Lung (tissue), 12 donors: ENCODE data around the gene PTPRJ. TPM values are rescaled to one million over a fixed set of nuclear protein-coding genes. Genes with fewer than 3 reads are reported as not detected.

ENCODE experiments used
- ATAC-seq: fragments of 200-7000 bp; cut with Tn5 transposase; one replicate; pipeline ENCODE4 v1.9.1; 2020; ENCODE audit warnings: moderate number of reproducible peaks; ENCODE audit not compliant: insufficient read depth, low FRiP score
- DNase-seq, 3 donors: peaks; one replicate each; pipeline ENCODE4 v3.0.0-alpha.2; 2013 to 2017
- H3K27ac ChIP-seq, 2 donors: one replicate each; pipeline ENCODE4 v1.5.1; 2013; ENCODE audit warnings: mild to moderate bottlenecking in 2 of 2, moderate library complexity in 2 of 2, control low read depth in 1 of 2, inconsistent platforms in 1 of 2, low read depth in 1 of 2, low read length in 1 of 2
- H3K27me3 ChIP-seq, 3 donors: one replicate each; pipeline ENCODE4 v1.5.1; 2013; ENCODE audit warnings: low read length in 2 of 3; ENCODE audit not compliant: control insufficient read depth in 3 of 3, insufficient read depth in 3 of 3
- H3K36me3 ChIP-seq, 4 donors: one replicate each; pipeline ENCODE4 v1.5.1; 2013; ENCODE audit warnings: low read length in 4 of 4, mild to moderate bottlenecking in 1 of 4, moderate library complexity in 1 of 4; ENCODE audit not compliant: control insufficient read depth in 4 of 4, insufficient read depth in 4 of 4
- H3K4me1 ChIP-seq, 5 donors: one replicate each; pipeline ENCODE4 v1.5.1; 2013; ENCODE audit warnings: low read length in 5 of 5, mild to moderate bottlenecking in 2 of 5, moderate library complexity in 1 of 5; ENCODE audit not compliant: control insufficient read depth in 5 of 5, insufficient read depth in 5 of 5
- H3K4me3 ChIP-seq: one replicate; pipeline ENCODE4 v1.5.1; 2013; ENCODE audit warnings: mild to moderate bottlenecking, control low read depth, moderate library complexity
- H3K9ac ChIP-seq, 2 donors: one replicate each; pipeline ENCODE4 v1.5.1; 2013; ENCODE audit warnings: low read length in 2 of 2, control low read depth in 1 of 2; ENCODE audit not compliant: insufficient read depth in 1 of 2
- H3K9me3 ChIP-seq, 4 donors: one replicate each; pipeline ENCODE4 v1.5.1; 2013; ENCODE audit warnings: low read length in 3 of 4, mild to moderate bottlenecking in 1 of 4, moderate library complexity in 1 of 4; ENCODE audit not compliant: control insufficient read depth in 4 of 4, insufficient read depth in 3 of 4
- CTCF ChIP-seq: IDR thresholded peaks from 2 replicates; pipeline ENCODE4 v1.5.1; 2012; ENCODE audit warnings: mild to moderate bottlenecking; ENCODE audit errors: control extremely low read depth, extremely low read depth
- WGBS, 2 donors: extraction: QIAGEN DNeasy Blood & Tissue Kit; methylation state at CpG; one replicate each; pipeline ENCODE4 v1.1.7; 2013; 5-methylcytosine and 5-hydroxymethylcytosine counted together
- polyA plus RNA-seq, 2 donors: library from polyadenylated mRNA; stranded (reverse); fragments of 200-250 nt; gene quantifications; one replicate each; pipeline ENCODE4 v1.2.1, GENCODE V29; 2013
- total RNA-seq, 2 donors: library from RNA; depleted of rRNA in 1 of 2; stranded (reverse); fragments of >200 nt in 1 of 2; gene quantifications; one replicate each; pipeline ENCODE4 v1.2.1, GENCODE V29; 2014 to 2021
- donor health status: control.
- donor health status: control.
- donor health status: Bipolar disorder and iron deficiency.
- donor health status: healthy.
- donor health status: DM: yes; HTN: yes; CAD: no.

Gene PTPRJ
- total and polyA plus RNA-seq, 4 donors, result 3.9 to 51.4 (median 32.0) TPM

GRCh38 chr11:48082771-48083170, 102.4 kb downstream of the PTPRJ start:
- ATAC-seq (no peak), DNase-seq (no peak)
- Histone ChIP-seq H3K36me3 (no peaks in the 10 kb centered on the region), H3K9ac (no peak overlapping the region), H3K4me1 (peaks cover 0 to 8% (median 4%) of the 10 kb centered on the region in 5 donors), H3K4me3 (no peak overlapping the region), H3K9me3 (no peaks in the 10 kb centered on the region), H3K27me3 (no peaks in the 10 kb centered on the region), H3K27ac (no peak overlapping the region)
- WGBS, 2 donors, result 95 to 100% methylated on average over 2 of the region's 2 CpGs
- no peak for TF ChIP-seq CTCF

- DNase-seq (no peak), ATAC-seq (no peak)
- Histone ChIP-seq H3K4me1 (peaks cover 0 to 8% (median 6%) of the 10 kb centered on the region in 5 donors), H3K4me3 (no peak overlapping the region), H3K36me3 (no peaks in the 10 kb centered on the region), H3K27ac (no peak overlapping the region), H3K9me3 (no peaks in the 10 kb centered on the region), H3K27me3 (no peaks in the 10 kb centered on the region), H3K9ac (no peak overlapping the region)
- no peak for TF ChIP-seq CTCF
Observed at GRCh38 chr11:48083421-48083820, 103.1 kb downstream of the PTPRJ start.

- TF ChIP-seq CTCF, result no peak
- 93 to 97% methylated on average over 4 of the region's 4 CpGs for WGBS, 2 donors
- H3K27ac ChIP-seq, result no peak overlapping the region
- no peaks in the 10 kb centered on the region for H3K27me3 ChIP-seq
- no peak for ATAC-seq
- no peak for DNase-seq
- H3K4me1 ChIP-seq, result peaks cover 0 to 9% (median 4%) of the 10 kb centered on the region in 5 donors
- no peak overlapping the region for H3K9ac ChIP-seq
- H3K36me3 ChIP-seq, result no peaks in the 10 kb centered on the region
- no peaks in the 10 kb centered on the region for H3K9me3 ChIP-seq
- no peak overlapping the region for H3K4me3 ChIP-seq
Observed at GRCh38 chr11:48085688-48086087, 105.3 kb downstream of the PTPRJ start.

GRCh38 chr11:48087422-48087821, 107.1 kb downstream of the PTPRJ start:
- peaks cover 0 to 8% (median 4%) of the 10 kb centered on the region in 5 donors for H3K4me1 ChIP-seq
- 88 to 94% methylated on average over 2 of the region's 2 CpGs for WGBS, 2 donors
- TF ChIP-seq CTCF, result no peak
- H3K9me3 ChIP-seq, result no peaks in the 10 kb centered on the region
- ATAC-seq (no peak), DNase-seq (no peak)
- H3K36me3 ChIP-seq, result no peaks in the 10 kb centered on the region
- H3K27ac ChIP-seq, result no peak overlapping the region
- H3K27me3 ChIP-seq, result no peaks in the 10 kb centered on the region
- H3K4me3 ChIP-seq, result no peak overlapping the region
- no peak overlapping the region for H3K9ac ChIP-seq
